Neural progenitor cell (in vitro differentiated cells): ENCODE results near the gene LRP5.

ENCODE experiments used
- EZH2 ChIP-seq: fragments of 200-600 bp; sonication (generic); IDR thresholded peaks from 2 replicates; pipeline ENCODE4 v1.6.1; 2017; ENCODE audit warnings: antibody characterized with exemption, mild to moderate bottlenecking, moderate library complexity
- EZH2phosphoT487 ChIP-seq: fragments of 200-600 bp; sonication (generic); IDR thresholded peaks from 2 replicates; pipeline ENCODE4 v1.6.1; 2017; ENCODE audit warnings: antibody characterized with exemption
- TF ChIP-seq, protein P1 (sequence below): fragments of 200-600 bp; sonication (generic); IDR thresholded peaks from 2 replicates; pipeline ENCODE4 v1.5.1; 2017; ENCODE audit warnings: antibody characterized with exemption, mild to moderate bottlenecking

DNA sequence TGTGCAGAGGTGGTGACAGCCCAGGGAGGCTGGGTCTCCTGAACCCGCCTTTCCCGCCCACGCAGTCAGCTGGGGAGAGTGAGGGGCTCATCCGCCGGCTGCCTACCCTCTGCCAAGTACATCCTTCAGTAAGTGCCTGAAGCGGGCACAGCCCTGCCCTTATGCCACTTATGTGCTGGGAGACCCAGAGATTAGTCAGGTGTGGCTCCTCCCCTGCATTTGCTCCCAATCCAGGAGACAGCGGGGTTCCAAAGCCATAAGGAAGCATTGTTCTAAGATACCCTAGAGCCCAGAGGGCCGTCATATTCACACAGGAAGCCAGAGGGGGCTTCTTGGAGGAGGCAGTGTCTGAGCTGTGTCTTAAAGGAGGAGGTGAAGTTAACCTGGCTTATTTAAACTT lies 142.4 kb downstream of the LRP5 start:
- TF ChIP-seq, protein P1, sequence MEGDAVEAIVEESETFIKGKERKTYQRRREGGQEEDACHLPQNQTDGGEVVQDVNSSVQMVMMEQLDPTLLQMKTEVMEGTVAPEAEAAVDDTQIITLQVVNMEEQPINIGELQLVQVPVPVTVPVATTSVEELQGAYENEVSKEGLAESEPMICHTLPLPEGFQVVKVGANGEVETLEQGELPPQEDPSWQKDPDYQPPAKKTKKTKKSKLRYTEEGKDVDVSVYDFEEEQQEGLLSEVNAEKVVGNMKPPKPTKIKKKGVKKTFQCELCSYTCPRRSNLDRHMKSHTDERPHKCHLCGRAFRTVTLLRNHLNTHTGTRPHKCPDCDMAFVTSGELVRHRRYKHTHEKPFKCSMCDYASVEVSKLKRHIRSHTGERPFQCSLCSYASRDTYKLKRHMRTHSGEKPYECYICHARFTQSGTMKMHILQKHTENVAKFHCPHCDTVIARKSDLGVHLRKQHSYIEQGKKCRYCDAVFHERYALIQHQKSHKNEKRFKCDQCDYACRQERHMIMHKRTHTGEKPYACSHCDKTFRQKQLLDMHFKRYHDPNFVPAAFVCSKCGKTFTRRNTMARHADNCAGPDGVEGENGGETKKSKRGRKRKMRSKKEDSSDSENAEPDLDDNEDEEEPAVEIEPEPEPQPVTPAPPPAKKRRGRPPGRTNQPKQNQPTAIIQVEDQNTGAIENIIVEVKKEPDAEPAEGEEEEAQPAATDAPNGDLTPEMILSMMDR, result no peak
- no peak for TF ChIP-seq EZH2
- no peak for TF ChIP-seq EZH2phosphoT487
